Keratinocyte (primary cell): ENCODE data around the gene CLSTN3. TPM values are rescaled to one million over a fixed set of nuclear protein-coding genes. Genes with fewer than 3 reads are reported as not detected.

ENCODE experiments used
- DNase-seq: peaks from one replicate; pipeline ENCODE4 v3.0.0-alpha.2; 2011; ENCODE audit warnings: low read depth, missing footprints, low spot score
- FAIRE-seq: peaks from 2 replicates; lab custom pipeline; 2011; peaks lifted over from hg19 to GRCh38; lab: Jason Lieb, UNC
- H2AFZ ChIP-seq: 2 replicates; pipeline ENCODE4 v1.6.0; 2012; ENCODE audit warnings: low read length, control low read depth, inconsistent platforms; ENCODE audit not compliant: control insufficient read depth
- H3K27ac ChIP-seq: 2 replicates; pipeline ENCODE4 v1.5.1; 2011; ENCODE audit warnings: low read length; ENCODE audit not compliant: control insufficient read depth, insufficient read depth
- H3K27me3 ChIP-seq: 3 replicates; pipeline ENCODE4 v1.6.0; 2011; ENCODE audit warnings: low read length; ENCODE audit not compliant: control insufficient read depth, insufficient read depth; ENCODE audit errors: extremely low read depth
- H3K36me3 ChIP-seq, 2 experiments: 2 replicates in 1 of 2; 3 replicates in 1 of 2; pipeline ENCODE4 v1.5.1; 2011; ENCODE audit warnings: low read length in 2 of 2, mild to moderate bottlenecking in 1 of 2; ENCODE audit not compliant: control insufficient read depth in 2 of 2, insufficient read depth in 2 of 2; ENCODE audit errors: extremely low read depth in 1 of 2
- H3K4me1 ChIP-seq: 3 replicates; pipeline ENCODE4 v1.5.1; 2011; ENCODE audit warnings: low read length; ENCODE audit not compliant: control insufficient read depth, insufficient read depth; ENCODE audit errors: extremely low read depth
- H3K4me2 ChIP-seq: 3 replicates; pipeline ENCODE4 v1.6.0; 2011; ENCODE audit warnings: low read depth, low read length; ENCODE audit not compliant: control insufficient read depth, insufficient read depth; ENCODE audit errors: extremely low read depth
- H3K4me3 ChIP-seq, 3 experiments: fragments of 200-600 bp in 1 of 3; sonication (generic) in 1 of 3; 2 replicates in 2 of 3; 3 replicates in 1 of 3; pipeline ENCODE4 v1.5.1; 2011 to 2016; ENCODE audit warnings: low read length in 3 of 3, mild to moderate bottlenecking in 3 of 3, control low read depth in 2 of 3, inconsistent platforms in 1 of 3, low read depth in 1 of 3, mixed read lengths in 1 of 3, mixed run types in 1 of 3, moderate library complexity in 1 of 3; ENCODE audit not compliant: control insufficient read depth in 2 of 3, insufficient read depth in 2 of 3; ENCODE audit errors: extremely low read depth in 1 of 3
- H3K79me2 ChIP-seq: 2 replicates; pipeline ENCODE4 v1.6.0; 2012; ENCODE audit warnings: low read length; ENCODE audit not compliant: control insufficient read depth, insufficient read depth
- H3K9ac ChIP-seq: 3 replicates; pipeline ENCODE4 v1.6.0; 2011; ENCODE audit warnings: low read length; ENCODE audit not compliant: control insufficient read depth, insufficient read depth; ENCODE audit errors: extremely low read depth
- H3K9me1 ChIP-seq: 3 replicates; pipeline ENCODE4 v1.6.0; 2011; ENCODE audit warnings: low read length; ENCODE audit not compliant: control insufficient read depth, insufficient read depth; ENCODE audit errors: extremely low read depth
- H3K9me3 ChIP-seq: 2 replicates; pipeline ENCODE4 v1.5.1; 2012; ENCODE audit warnings: low read depth, low read length; ENCODE audit not compliant: control insufficient read depth
- H4K20me1 ChIP-seq: 3 replicates; pipeline ENCODE4 v1.6.0; 2011; ENCODE audit warnings: low read length; ENCODE audit not compliant: control insufficient read depth, insufficient read depth; ENCODE audit errors: extremely low read depth
- CTCF ChIP-seq, 3 experiments: IDR thresholded peaks in 1 of 3; conservative IDR thresholded peaks in 1 of 3; optimal IDR thresholded peaks in 1 of 3; 2 replicates in 2 of 3; 3 replicates in 1 of 3; pipeline versions ENCODE3 to v1.5.1; 2011; ENCODE audit warnings: low read length in 3 of 3, mild to moderate bottlenecking in 3 of 3, moderate library complexity in 2 of 3, control low read depth in 1 of 3, inconsistent platforms in 1 of 3; ENCODE audit not compliant: insufficient read depth in 2 of 3; ENCODE audit errors: extremely low read depth in 1 of 3
- EZH2 ChIP-seq: IDR thresholded peaks from one replicate; pipeline ENCODE4 v1.6.1; 2012; ENCODE audit warnings: inconsistent platforms, mild to moderate bottlenecking, low read length, moderate library complexity
- dilution Hi-C: fragments of 300-500 bp; cut with MboI; formaldehyde crosslinking; loops from one replicate; pipeline ENCODE4 v1.7.0; 2020; ENCODE audit warnings: low sequenced_read_pairs; ENCODE audit not compliant: extremely low pct_ligation_motif_present
- polyA plus RNA-seq, 5 experiments: library from polyadenylated mRNA; depleted of rRNA in 3 of 5; stranded (reverse) in 3 of 5; stranded (forward) in 1 of 5; unstranded in 1 of 5; fragments of >200 nt; gene quantifications; 1 replicate in 1 of 5; 2 replicates in 3 of 5; 3 replicates in 1 of 5; pipeline versions ENCODE4 v1.2.1 to v1.2.3, GENCODE V29; 2011 to 2012; ENCODE audit warnings: missing spikeins in 2 of 5, low read depth in 1 of 5, low replicate concordance in 1 of 5

The CLSTN3 gene
- polyA plus RNA-seq, 1 donor (not counting 4 experiments of a cell fraction or from before 2014, with no cell fraction given), result 12.8 TPM

- dilution Hi-C loops, result no loop called here
- Histone ChIP-seq H2AFZ (no peak overlapping the region), H3K9me1 (no peaks in the 10 kb centered on the region), H3K9ac (no peak overlapping the region), H3K36me3 (peaks cover 0 to 5% of the 10 kb centered on the region in 2 experiments), H3K4me1 (peaks cover 6% of the 10 kb centered on the region), H3K27me3 (no peaks in the 10 kb centered on the region), H3K4me2 (no peak overlapping the region), H3K4me3 (no peak overlapping the region), H3K27ac (no peak overlapping the region), H3K79me2 (no peaks in the 10 kb centered on the region), H3K9me3 (no peaks in the 10 kb centered on the region), H4K20me1 (no peaks in the 10 kb centered on the region)
- DNase-seq (no peak), FAIRE-seq (no peak)
- TF ChIP-seq CTCF (optimal IDR thresholded peaks at IDR 0.05 in 1 of 3, IDR thresholded peaks at IDR 0.05 in 1 of 3, conservative IDR thresholded peaks at IDR 0.05 in 1 of 3; ENCODE audit: extremely low read depth in 1 of 3, insufficient read depth in 2 of 3, low read length in 3 of 3) (no peak), EZH2 (no peak)
Measured at GRCh38 chr12:7092986-7093460, 37.1 kb upstream of the CLSTN3 start.

GRCh38 chr12:7093486-7093885 lies 36.7 kb upstream of the CLSTN3 start:
- no peak for TF ChIP-seq CTCF (optimal IDR thresholded peaks at IDR 0.05 in 1 of 3, IDR thresholded peaks at IDR 0.05 in 1 of 3, conservative IDR thresholded peaks at IDR 0.05 in 1 of 3; ENCODE audit: extremely low read depth in 1 of 3, insufficient read depth in 2 of 3, low read length in 3 of 3)
- TF ChIP-seq EZH2, result no peak
- dilution Hi-C loops, result no loop called here
- FAIRE-seq (no peak), DNase-seq (no peak)
- Histone ChIP-seq H3K4me2 (no peak overlapping the region), H3K9me1 (no peaks in the 10 kb centered on the region), H3K9me3 (no peaks in the 10 kb centered on the region), H3K4me1 (peaks cover 6% of the 10 kb centered on the region), H3K4me3 (no peak overlapping the region), H3K36me3 (peaks cover 0 to 5% of the 10 kb centered on the region in 2 experiments), H3K9ac (no peak overlapping the region), H2AFZ (no peak overlapping the region), H4K20me1 (no peaks in the 10 kb centered on the region), H3K79me2 (no peaks in the 10 kb centered on the region), H3K27ac (no peak overlapping the region), H3K27me3 (no peaks in the 10 kb centered on the region)
